AG04450 (cell line): ENCODE measurements around the gene STK35. TPM values are rescaled to one million over a fixed set of nuclear protein-coding genes. Genes with fewer than 3 reads are reported as not detected.

Source experiments
- CTCF ChIA-PET: fragments of 300-600, 350-600 bp; formaldehyde crosslinking; extraction: SDS; loops from one replicate; lab custom pipeline; 2022; ENCODE audit warnings: antibody characterized with exemption, inconsistent platforms; lab: Charles Lee
- POLR2A ChIA-PET: fragments of 350-600 bp; formaldehyde crosslinking; extraction: SDS; loops from one replicate; lab custom pipeline; 2021; ENCODE audit warnings: antibody characterized with exemption, inconsistent platforms; lab: Yijun Ruan, JAX
- DNase-seq: peaks from one replicate; pipeline ENCODE4 v3.0.0-alpha.2; 2011; ENCODE audit warnings: low read depth, low spot score
- H3K27ac ChIP-seq: one replicate; pipeline ENCODE4 v1.5.1; 2012; ENCODE audit warnings: low read depth, low read length, control low read depth
- H3K27me3 ChIP-seq: one replicate; pipeline ENCODE4 v1.6.0; 2012; ENCODE audit warnings: low read length; ENCODE audit not compliant: control insufficient read depth, insufficient read depth
- H3K4me3 ChIP-seq: 2 replicates; pipeline ENCODE4 v1.5.1; 2011; ENCODE audit warnings: mild to moderate bottlenecking, low read depth, low read length, control low read depth
- H3K9me3 ChIP-seq: 2 replicates; pipeline ENCODE4 v1.5.1; 2012; ENCODE audit warnings: low read length; ENCODE audit not compliant: control insufficient read depth, insufficient read depth
- CTCF ChIP-seq: IDR thresholded peaks from 2 replicates; pipeline ENCODE4 v1.5.1; 2011; ENCODE audit warnings: low read depth, low read length, control low read depth, inconsistent platforms
- polyA plus RNA-seq: library from polyadenylated mRNA; depleted of rRNA; stranded (reverse); fragments of >200 nt; gene quantifications from 2 replicates; pipeline ENCODE4 v1.2.3, GENCODE V29; 2011

Gene STK35
- polyA plus RNA-seq, 1 experiment = 8.0 TPM

- no peak for TF ChIP-seq CTCF
- peak overlapping the region; percentile 98 for H3K4me3 ChIP-seq
- H3K9me3 ChIP-seq = no peaks in the 10 kb centered on the region; the same call in 1 of the 2 replicates
- H3K27ac ChIP-seq = no peak overlapping the region
- POLR2A ChIA-PET = interaction anchor here (1.1 kb wide), 1 partner anchor 11 kb away, joined by 3 read pairs; no protein-coding TSS in a partner anchor
- H3K27me3 ChIP-seq = no peaks in the 10 kb centered on the region
- DNase-seq = no peak
- CTCF ChIA-PET = interaction anchor here (0.8 to 2.8 kb wide), 5 partner anchors 68 to 601 kb away, joined by 3 to 10 read pairs (median 3); no protein-coding TSS in a partner anchor
Observed at GRCh38 chr20:2104236-2104635, 2.6 kb downstream of the STK35 start.

GRCh38 chr20:2108498-2108897 is 6.9 kb downstream of the STK35 start:
- no peak overlapping the region for H3K27ac ChIP-seq
- DNase-seq = no peak
- TF ChIP-seq CTCF = no peak
- ChIA-PET CTCF (no interaction called here), POLR2A (no interaction called here)
- no peak overlapping the region for H3K4me3 ChIP-seq
- no peaks in the 10 kb centered on the region for H3K9me3 ChIP-seq
- H3K27me3 ChIP-seq = no peaks in the 10 kb centered on the region

GRCh38 chr20:2108987-2109386 is 7.4 kb downstream of the STK35 start:
- Histone ChIP-seq H3K27me3 (no peaks in the 10 kb centered on the region), H3K27ac (peak overlapping the region; percentile 49), H3K9me3 (no peaks in the 10 kb centered on the region), H3K4me3 (no peak overlapping the region)
- TF ChIP-seq CTCF = no peak
- POLR2A ChIA-PET = no interaction called here
- CTCF ChIA-PET = interaction anchor here (1.0 kb wide), 1 partner anchor 63 kb away, joined by 3 read pairs; no protein-coding TSS in a partner anchor
- peak; percentile 42 for DNase-seq

DNA sequence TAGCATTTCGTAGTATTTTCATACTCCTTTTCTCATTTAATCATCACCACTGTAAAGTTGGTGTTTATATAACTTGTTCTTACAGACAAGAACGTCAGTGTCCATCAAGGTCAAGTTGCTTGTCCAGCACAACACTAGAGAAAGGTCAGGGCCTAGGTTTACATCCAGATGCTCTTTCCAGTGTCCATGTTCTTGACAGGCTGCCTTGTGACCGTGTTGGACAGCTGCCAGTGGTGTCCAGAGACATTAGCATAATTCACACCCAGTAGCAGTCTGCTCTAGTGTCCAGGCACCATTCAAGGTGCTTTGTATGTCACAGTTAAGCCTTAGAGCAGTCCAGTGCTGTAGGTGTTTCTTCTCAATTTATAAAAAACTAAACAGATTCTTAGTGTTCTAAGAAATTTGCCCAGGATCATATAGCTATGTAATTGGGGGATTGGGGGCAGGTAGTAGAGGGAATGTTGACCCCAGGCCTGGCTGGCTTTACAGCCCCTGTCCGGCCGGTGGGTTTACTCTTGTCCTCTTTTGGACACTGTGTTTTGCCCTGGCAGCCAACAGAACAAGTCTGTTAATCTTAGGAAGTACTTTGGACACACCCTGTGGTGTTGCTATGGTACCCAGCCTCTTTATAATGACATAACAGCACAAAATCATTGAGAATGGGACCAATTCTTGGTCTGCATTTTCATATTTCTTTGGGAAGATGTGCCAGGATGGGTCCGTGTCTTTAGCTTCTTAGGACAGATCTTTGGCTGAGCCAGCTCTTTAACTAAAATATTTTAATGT is 8.0 kb downstream of the STK35 start:
- ChIA-PET POLR2A (no interaction called here), CTCF (interaction anchor here (1.0 kb wide), 1 partner anchor 63 kb away, joined by 3 read pairs; no protein-coding TSS in a partner anchor)
- Histone ChIP-seq H3K27me3 (no peaks in the 10 kb centered on the region), H3K4me3 (no peak overlapping the region), H3K9me3 (no peaks in the 10 kb centered on the region), H3K27ac (peak overlapping the region; percentile 49)
- DNase-seq = no peak
- no peak for TF ChIP-seq CTCF

- no peaks in the 10 kb centered on the region for H3K27me3 ChIP-seq
- CTCF ChIA-PET = interaction anchor here (1.0 to 1.7 kb wide), 4 partner anchors 10 to 336 kb away, joined by 3 to 8 read pairs (median 4); no protein-coding TSS in a partner anchor
- no peaks in the 10 kb centered on the region for H3K9me3 ChIP-seq
- H3K27ac ChIP-seq = no peak overlapping the region
- DNase-seq = no peak
- TF ChIP-seq CTCF = no peak
- H3K4me3 ChIP-seq = no peak overlapping the region
- POLR2A ChIA-PET = no interaction called here
Observed at GRCh38 chr20:2112910-2113309, 11.3 kb downstream of the STK35 start.
